HG03097 (cell line): ENCODE results near the gene DOC2B.
"Not testable (repeated sequence)": the region's sequence is repeated elsewhere in the genome, so short reads cannot be mapped to it uniquely, and the experiment has no call there.

Experiments
- ATAC-seq: cut with Tn5 transposase; IDR thresholded peaks from one replicate; pipeline ENCODE4 v1.9.1; 2021; ENCODE audit not compliant: unreplicated experiment, low FRiP score

Gene DOC2B

DNA sequence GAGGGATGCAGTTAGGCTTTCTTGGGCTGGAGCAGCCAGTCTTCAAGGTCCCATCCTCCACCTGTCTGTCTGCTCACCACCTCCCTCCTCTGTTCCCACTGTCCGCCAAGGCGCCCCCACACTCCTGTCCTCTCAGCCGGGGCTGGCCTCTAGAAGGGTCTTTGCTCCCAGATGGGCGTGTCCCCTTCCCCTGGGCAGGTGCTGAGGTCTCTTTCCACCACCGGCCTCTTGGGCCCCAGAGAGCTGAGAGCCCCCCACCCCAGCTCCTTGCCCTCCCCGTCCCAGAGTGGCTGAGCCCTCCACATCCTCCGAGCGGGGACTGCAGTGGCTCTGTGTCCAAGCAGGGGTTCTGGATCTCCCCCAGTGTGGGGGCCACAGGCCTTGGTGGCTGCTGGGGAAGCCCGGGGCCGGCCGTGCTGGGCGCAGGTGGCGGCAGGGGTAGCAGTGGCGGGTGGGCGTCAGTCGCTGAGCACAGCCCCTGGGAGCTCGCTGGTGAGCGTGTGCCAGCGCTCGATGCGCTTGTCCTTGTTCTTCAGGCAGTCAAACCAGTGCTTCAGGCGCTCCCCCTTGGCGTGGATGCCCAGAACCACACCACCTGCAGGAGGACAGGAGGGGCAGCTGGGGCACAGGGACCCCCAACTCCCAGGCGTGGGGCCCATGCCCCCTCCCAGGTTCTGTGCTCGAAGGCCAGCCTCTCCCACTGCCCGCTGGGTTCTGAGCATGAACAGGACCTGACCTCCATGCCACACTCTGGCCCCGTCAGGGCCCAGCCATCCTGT, 34.3 kb downstream of the DOC2B start:
- ATAC-seq = no peak

DNA sequence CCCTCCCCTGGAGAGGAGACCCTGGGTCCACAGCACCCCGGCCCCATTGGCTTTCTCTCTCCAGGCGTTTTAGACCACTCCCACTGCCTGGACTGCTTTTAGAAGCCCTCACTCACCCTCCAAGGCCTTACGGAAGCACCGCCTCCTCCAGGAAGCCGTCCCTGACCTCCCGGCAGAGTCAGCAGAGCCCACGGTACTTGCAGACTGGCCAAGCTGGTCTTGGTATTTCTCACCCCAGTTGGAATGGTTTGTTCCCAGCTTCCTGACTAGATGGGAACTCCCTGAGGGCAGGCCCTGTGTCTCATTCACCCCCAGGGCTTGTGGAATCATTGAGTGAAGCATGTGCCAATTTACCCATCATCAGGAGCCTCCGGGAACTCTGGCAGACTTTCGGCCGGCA, 34.9 kb downstream of the DOC2B start:
- no peak for ATAC-seq

DNA sequence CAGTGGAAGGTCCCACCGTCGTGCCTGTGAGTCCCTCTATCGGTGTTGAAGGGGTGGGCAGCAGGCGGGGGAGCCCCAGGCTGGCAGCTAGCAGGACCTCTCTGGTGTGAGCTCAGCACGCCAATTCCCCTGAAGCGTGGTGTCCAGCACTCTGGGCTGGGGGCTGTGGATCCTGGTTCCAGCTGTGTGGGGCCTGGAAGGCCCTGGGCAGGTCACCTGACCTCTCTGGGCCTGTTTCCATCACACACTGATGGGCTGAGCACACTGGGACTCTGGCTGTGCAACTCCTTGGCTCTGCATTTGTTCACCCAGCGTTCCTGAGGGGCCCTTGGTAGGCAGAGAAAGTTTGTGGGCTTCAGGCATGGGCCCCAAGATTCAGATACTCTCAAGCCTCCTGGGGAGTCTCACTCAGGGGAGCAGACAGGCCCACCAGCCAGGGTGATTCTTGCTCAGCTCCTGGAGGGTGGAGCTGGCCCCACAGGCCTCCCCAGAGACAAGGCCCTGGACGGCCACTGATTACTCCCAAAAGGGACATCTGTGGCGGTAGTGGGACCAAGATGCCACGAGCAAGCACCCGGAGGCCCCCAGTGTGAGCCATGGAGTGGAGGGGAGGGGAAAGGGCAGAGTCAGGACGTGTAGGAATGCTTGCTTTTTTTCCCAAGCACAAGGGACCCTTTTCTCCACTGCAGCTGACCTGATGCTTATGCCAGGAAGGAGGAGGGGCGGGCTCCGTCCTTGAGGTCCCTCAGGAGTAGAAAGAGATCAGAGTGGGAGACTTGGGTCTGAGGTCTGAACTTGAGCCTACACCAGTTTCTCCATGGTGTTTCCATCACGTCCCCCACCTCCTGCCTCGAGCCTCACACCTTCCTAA, 35.5 kb downstream of the DOC2B start:
- no peak for ATAC-seq

DNA sequence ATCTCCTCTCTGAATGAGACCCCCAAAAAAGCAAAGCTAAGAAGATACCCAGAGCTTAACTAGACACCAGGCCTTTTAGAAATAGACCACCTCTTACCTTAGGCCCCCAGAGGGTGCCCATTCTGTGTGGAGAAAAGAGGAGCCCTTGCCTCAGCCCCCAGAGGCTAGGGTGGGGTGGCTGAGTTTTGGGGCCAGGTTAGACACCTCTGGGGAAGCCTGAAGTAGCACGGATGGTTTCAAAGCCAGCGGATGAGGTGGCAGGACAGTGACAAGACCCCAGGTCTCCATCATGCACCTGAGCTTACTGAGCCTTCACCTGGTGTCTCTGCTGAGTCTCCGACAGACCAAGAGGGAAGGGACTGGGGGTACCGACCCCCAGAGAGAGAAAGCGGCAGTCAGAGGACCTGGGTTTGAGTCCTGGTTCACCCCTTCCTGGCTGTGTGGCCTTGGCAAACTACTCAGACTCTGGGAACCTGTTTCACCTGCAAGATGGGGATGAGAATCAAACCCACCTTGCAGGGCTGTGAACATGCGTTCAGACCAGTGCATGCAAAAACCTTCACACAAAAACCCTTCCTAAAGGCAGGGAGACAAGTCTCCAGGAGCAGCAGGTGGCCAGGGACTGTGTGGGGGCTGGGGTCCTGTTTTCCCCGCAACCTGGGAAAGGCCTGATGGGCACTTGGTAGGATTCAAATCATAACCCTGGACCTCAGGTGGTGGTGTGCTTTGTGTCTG, 36.3 kb downstream of the DOC2B start:
- no peak for ATAC-seq

DNA sequence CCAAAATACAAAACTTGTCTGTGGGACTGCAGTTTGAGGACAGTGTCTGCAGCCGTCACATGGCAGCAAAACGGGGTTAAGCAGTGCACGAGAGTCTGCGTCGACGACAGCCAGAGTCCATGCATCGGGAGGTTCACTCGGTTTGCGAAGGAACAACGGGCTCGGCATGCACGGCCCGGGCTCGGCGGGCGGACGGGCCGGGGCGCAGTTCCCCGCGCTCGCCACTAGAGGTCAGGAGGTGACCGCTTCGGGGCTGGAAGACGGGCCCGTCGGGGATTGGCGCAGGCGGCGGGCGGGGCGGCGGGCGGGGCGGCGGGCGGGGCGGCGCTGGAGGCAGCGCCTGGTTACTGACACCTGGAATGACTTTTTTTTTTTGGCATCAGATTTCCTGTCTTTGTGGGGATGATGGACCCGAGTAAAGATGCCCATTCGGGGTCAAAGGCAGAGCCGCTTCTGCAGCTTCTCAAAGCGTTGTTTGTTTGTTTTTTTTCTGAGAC, 37.6 kb downstream of the DOC2B start:
- no peak for ATAC-seq

DNA sequence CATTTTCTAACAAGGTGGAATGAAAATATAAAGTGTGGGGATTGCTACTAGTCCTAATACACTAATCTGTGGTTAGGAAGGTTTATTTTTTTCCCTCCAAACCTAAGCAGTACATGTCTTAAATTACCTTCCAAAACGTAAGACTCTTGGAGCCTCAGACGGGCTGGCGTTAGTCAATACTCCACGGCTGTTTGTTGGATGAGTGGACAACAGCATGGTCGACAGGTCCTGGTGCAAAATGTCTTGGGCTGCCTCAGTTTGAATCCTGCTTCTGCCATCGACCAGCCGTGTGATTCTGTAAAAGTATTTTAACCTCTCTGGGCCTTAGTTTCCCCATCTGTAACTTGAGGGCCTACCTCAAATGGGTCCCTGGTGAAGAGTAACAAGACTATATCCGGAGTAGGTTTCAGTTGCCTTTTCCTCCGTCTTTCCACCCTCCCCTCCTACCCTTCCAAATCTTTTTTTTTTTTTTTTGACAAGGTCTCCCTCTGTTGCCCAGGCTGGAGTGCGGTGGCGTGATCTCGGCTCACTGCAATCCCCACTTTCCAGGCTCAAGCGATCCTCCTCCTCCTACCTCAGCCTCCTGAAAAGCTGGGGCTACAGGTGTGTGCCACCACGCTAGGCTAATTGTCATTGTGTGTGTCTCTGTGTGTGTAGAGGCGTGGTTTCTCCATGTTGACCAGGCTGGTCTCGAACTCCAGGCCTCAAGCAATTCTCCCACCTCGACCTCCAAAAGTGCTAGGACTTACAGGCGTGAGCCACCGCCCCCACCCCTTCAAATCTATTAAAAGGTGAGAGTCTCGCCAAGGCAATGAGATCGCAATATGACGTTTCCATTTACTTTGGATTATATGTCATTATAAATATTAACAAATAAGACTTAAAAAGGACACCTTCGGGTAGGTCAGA, 38.3 kb downstream of the DOC2B start:
- ATAC-seq = no peak

DNA sequence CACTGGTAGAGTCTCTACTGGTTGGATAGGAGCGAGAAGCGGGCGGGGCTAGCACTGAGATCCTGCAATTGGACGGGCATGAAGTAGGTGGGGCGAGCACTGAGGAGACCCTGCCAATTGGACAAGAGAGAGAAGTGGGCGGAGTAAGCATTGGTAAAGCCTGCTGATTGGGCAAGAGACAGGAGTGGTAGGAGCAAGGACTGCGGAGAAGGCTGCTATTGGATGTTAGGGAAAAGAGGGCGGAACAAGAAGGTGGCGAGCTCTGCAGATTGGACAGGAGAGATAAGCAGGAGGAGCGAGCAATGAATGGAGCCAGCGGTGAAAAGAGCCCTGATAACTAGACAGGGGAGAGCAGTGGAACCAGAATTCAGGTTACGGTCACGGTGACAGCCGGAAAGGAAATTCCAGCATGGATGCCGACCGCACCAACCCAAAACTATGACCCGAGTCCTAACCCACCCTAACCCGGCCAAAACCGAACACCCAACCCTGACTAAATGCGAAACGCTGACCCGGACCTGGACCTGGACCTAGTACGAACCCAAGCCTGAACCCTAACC, 39.3 kb downstream of the DOC2B start:
- ATAC-seq = no peak

DNA sequence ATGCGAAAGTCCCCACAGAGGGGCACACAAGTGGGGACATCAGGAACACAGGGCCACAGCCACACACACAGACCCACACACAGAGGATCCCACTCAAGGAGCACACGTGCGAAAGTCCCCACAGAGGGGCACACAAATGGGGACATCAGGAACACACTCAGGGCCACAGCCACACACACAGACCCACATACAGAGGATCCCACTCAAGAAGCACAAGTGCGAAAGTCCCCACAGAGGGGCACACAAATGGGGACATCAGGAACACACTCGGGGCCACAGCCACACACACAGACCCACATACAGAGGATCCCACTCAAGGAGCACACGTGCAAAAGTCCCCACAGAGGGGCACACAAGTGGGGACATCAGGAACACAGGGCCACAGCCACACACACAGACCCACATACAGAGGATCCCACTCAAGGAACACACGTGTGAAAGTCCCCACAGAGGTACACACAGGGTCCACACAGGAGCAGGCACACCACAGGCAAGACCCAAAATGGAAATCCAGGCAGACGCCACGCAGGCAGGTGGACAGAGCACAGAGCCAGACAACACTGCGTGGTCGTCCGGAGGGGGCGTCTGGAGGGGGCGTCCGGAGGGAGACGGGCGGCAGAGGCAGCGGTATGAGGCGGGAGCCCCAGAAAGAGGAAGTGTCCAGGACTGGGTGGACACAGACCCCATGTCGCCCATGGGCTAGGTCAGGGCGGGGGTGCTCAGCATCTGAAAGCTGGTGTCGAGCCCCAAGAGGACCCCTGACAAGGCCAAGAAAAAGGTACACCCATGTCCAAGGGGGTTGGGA, 41.8 kb downstream of the DOC2B start:
- not testable (repeated sequence) for ATAC-seq

DNA sequence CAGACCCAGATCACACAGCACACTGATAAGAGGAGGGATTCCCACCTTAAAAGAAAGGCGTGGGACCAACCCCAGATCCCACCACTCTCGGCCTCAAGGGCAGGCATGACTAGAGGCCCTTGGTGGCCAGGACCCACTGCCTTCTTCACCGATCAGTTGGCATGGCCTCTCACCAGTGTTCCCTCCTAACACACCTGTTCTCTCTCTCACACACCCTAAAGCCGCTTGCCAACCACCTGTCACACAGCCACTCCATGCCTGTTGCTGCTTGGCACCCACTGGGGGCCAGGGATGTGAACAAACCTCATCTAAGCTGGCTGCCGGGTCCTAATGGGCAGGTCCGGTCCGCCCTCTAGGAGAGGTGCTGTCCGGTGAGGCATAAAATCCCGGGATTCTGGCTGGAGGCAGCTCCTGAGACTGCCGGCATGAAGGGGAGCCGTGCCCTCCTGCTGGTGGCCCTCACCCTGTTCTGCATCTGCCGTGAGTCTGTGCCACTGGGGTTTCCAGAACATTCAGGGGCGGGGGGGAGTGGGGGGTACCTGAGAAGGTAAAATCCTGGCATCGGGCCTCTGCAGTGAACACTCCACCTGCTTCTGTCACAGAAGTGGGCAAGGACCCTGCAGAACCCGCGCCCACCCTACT, 44.2 kb downstream of the DOC2B start, which contains the start of gene SCGB1C2:
Gene SCGB1C2 (plus strand): TSS at position 404 of the 642 bp plus-strand sequence. CDS start 22 bp downstream, at position 426.
- ATAC-seq = not testable (repeated sequence)

DNA sequence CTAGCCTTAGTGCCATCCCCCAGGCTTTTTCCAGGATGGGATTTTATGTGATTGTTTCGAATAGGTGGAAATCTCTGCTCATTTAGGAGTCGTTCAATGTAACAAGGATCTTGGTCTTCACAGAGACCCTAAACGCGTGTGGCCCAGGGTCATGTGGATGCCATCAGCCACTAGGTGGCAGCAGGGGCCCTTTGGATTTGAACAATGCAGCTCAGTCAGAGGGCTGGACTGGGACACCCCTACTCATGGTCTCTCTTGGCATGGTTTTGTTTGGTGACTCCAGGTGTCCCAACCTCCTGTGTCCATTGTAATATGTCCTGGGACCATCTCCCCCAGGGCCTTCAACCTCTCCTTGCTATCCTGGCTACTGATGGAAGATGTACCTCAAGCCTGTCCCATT, 44.9 kb downstream of the DOC2B start:
- peak; percentile 55 for ATAC-seq

DNA sequence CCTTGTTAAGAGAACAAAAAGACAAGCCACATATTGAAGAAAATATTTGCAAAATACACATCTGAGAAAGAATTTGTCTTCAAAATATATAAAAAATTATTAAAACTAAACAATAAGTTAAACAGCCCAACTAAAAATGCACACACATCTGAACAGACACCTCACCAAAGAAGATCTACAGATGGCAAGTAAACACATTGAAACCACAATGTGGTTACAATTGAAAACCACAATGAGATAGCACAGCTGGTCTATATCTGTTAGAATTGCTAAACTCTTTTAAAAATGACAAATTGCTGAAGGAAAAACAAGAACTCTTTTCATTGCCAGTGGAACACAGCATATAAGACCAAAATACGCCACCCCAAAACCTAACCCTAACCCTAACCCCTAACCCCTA, 45.6 kb downstream of the DOC2B start:
- not testable (repeated sequence) for ATAC-seq

DNA sequence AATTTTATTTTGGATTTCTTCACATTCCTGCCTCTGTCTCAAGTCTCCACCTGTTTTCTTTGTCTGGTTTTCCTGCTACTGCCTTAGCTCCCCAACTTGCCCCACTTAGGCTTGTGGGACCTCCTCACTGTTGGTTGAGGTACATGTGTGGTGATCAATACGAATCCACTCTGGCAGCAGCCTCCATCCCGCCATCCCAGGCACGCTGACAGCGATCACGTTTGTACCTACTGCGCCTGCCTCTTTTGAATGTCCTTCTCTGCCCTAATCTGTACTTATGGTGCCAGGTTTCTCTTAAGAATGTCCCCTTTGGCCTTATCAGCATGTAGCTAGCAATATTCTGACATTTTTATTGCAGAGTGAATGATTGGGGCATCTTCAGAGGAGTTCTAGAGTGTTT, 46.4 kb downstream of the DOC2B start:
- not testable (repeated sequence) for ATAC-seq

DNA sequence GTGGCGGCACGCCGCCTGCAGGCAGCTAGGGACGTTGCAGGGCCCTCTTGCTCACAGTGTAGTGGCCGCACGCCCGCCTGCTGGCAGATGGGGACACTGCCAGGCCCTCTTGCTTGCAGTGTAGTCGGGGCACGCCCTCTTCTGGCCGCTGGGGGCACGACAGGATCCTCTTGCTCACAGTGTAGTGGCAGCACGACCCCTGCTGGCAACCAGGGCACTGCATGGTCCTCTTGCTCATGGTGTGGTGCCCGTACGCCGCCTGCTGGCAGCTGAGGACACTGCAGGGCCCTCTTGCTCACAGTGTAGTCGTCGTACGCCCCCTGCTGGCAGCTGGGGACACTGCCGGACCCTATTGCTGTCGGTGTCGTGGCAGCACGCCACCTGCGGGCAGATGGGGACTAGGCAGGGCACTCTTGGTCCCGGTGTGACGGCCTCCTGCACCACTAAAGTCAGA, 47.1 kb downstream of the DOC2B start:
- peak; percentile 77 for ATAC-seq

DNA sequence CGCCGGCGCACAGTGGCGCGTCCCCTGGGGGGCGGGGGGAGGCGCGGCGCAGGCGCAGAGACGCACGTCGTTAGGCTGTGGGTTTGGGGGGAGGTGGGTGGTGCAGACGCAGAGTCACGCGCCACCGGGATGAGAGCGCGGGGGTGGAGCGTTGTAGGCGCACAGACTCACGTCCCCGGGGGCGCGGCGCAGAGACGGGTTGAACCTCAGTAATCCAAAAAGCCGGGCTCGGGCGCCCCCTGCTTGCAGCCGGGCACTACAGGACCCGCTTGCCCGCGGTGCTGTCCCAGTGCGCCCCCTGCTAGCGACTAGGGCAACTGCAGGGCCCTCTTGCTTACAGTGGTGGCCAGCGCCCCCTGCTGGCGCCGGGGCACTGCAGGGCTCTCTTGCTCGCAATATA, 47.5 kb downstream of the DOC2B start:
- peak; percentile 12 for ATAC-seq

DNA sequence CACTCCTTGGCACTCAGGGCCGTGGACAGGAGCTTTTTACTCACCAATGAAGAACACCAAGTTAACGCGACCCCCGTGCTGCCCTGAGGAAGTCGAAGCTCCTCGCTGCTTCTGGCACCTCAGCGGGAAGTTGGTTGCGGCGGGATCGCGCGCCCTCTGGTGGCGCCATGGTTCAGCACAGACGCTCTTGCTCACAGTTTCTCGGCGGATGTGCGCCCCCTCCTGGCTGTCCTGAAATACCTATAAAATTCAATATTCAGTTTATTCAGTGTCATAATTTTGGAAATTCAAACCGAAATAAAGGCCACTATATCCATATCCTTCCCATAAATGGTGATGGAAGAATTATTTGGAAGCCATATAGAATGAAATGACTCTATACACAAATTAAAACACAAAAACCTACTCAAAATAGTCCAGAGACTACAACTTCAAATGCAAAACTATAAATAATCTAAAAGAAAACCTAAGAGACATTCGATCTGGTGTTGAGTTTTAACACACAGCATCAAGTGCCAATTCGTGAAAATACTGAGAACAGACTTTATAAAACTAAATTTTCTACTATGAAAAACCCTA, 63.0 kb downstream of the DOC2B start:
- ATAC-seq = not testable (repeated sequence)

DNA sequence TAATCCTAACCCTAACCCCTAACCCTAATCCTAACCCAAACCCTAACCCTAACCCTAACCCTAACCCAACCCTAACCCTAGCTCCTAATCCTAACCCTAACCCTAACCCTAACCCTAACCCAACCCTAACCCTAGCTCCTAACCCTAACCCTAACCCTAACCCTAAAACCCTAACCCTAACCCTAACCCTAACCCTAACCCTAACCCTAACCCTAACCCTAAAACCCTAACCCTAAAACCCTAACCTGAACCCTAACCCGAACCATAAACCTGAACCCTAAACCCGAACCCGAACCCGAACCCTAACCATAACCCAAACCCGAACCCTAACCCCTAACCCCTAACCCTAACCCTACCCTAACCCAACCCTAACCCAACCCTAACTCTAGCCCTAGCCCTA, 68.3 kb downstream of the DOC2B start:
- ATAC-seq = not testable (repeated sequence)
